SH-SY5Y (cell line): Measurements from ENCODE around the gene IGFBP5.

ENCODE experiments used
- GATA2 ChIP-seq: IDR thresholded peaks from 2 replicates; pipeline ENCODE4 v1.6.1; 2011; ENCODE audit warnings: mild to moderate bottlenecking, low read depth, low read length
- GATA3 ChIP-seq: IDR thresholded peaks from 2 replicates; pipeline ENCODE4 v1.6.1; 2011; ENCODE audit warnings: low read depth, mild to moderate bottlenecking, low read length, moderate library complexity

DNA sequence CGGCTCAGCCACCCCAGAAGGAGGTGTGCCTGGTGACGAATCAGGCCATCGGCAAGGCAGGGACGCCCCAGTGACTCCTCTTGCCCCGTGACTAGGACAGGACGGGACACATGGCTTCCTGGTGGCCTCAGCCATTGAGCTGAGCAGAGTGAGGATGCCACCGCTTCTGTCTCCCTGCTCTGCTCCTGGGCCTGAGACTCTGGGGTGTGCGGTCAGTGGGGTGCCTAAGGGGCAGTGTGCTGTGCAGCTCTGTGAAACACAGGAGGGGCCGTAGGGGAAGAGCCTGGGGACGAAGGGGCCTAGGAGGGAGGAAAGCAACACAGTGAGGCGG is 24.3 kb downstream of the IGFBP5 start:
- TF ChIP-seq GATA3, result no peak
- no peak for TF ChIP-seq GATA2
